Thoracic aorta endothelial cell (primary cell): ENCODE measurements around the gene CTXND2. TPM values are rescaled to one million over a fixed set of nuclear protein-coding genes. Genes with fewer than 3 reads are reported as not detected.

Experiments
- total RNA-seq: library from RNA; depleted of rRNA; stranded (reverse); fragments of >200 nt; gene quantifications from 2 replicates; pipeline ENCODE4 v1.2.3, GENCODE V29; 2012

The CTXND2 gene
- not detected in 2 replicates for total RNA-seq

DNA sequence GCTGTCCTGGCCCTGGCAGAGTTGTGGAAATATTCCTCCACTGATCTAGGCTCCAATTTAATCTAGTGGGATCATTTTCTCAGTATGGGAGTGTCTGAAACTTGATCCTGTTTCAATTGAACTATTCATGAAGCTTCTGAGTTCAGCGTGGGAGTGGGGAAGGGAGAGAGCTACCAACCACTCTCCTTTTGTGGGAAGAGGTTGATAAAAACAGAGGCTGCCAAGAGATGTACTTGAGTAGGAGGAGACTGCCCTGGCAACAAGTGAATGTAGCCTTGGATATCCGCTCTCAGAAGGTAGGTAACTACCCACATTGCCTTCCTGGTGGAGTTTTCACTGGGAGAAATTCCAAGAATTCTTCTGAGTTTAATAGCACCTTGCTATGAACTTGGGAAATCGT lies at the start of gene CTXND2:
Gene CTXND2 (plus strand): TSS at position 119 of the 400 bp plus-strand sequence. CDS start 25,179 bp downstream, outside the sequence.

DNA sequence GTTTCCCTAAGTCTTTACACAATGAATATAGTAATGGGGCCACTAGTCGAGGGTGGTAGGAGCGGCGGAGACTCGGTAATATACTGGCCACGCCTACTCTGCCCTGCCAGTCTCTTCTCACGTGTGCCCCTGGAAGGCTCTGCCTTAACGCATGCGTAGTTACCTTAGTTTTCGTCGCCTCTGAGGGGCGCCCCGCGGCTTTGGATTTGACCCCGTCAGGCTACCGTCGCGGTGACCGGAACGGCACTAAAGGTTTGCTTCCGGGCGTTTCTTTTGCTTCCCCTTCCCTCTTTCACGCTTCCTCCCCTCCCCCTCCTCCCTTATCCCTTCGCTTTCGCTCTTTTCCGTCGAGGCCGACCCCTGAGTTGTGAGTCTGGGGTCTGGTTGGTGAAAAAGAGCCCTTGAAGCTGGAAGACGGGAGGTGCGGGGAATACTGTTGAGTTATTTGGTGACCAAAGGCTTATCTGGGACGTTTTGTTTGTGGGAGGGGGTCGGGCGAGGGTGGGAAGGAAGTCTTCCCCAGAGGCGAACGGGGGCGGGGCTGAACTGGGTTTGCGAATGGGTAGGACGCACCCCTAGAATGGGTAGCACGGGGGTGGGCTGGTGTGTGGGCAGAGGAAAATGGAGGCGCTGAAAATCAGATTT lies 39.3 kb downstream of the CTXND2 start, which contains the start of gene SETDB1:
Gene SETDB1 (plus strand): TSS at position 267 of the 645 bp plus-strand sequence. CDS start 1,352 bp downstream, outside the sequence.

Other genes with a start within 250 kb of the CTXND2 start
- 41.9 and 50.1 TPM in 2 replicates for gene GOLPH3L, start 190.0 kb upstream of the CTXND2 start, total RNA-seq
- gene HORMAD1, start 166.2 kb upstream of the CTXND2 start, total RNA-seq: 0.29 TPM in 1 of 2 replicates, not detected in the other
- gene CTSS, start 121.4 kb upstream of the CTXND2 start, total RNA-seq: 32.7 and 35.2 TPM in 2 replicates
- gene CTSK, start 78.9 kb upstream of the CTXND2 start, total RNA-seq: 5.9 and 26.6 TPM in 2 replicates
- 37.0 and 37.4 TPM in 2 replicates for gene ARNT, start 10.5 kb upstream of the CTXND2 start, total RNA-seq
- 36.7 and 39.6 TPM in 2 replicates for gene SETDB1, start 39.2 kb downstream of the CTXND2 start, total RNA-seq
- 91.1 and 125 TPM in 2 replicates for gene CERS2, start 87.7 kb downstream of the CTXND2 start, total RNA-seq
- not detected in 2 replicates for gene ANXA9, start 95.2 kb downstream of the CTXND2 start, total RNA-seq
- 8.8 and 13.3 TPM in 2 replicates for gene MINDY1, start 119.8 kb downstream of the CTXND2 start, total RNA-seq
- 8.0 and 8.7 TPM in 2 replicates for gene PRUNE1, start 121.3 kb downstream of the CTXND2 start, total RNA-seq
- gene BNIPL, start 149.4 kb downstream of the CTXND2 start, total RNA-seq: 0.13 and 0.36 TPM in 2 replicates
- 1.7 and 2.9 TPM in 2 replicates for gene C1orf56, start 160.6 kb downstream of the CTXND2 start, total RNA-seq
- gene CDC42SE1, start 172.5 kb downstream of the CTXND2 start, total RNA-seq: 78.6 and 80.0 TPM in 2 replicates
- gene MLLT11, start 173.3 kb downstream of the CTXND2 start, total RNA-seq: 7.5 and 11.7 TPM in 2 replicates
- 7.0 and 7.5 TPM in 2 replicates for gene GABPB2, start 183.6 kb downstream of the CTXND2 start, total RNA-seq